ENCODE data around the gene DENND1A.
"Not testable (repeated sequence)": the region's sequence is repeated elsewhere in the genome, so short reads cannot be mapped to it uniquely, and the experiment has no call there.

DENND1A gene

GRCh38 chr9:123957731-123958130 lies 27.8 kb upstream of the DENND1A start:
- peaks cover 8% of the 10 kb centered on the region for H3K27me3 Mint-ChIP-seq (ENCODE audit: low read depth)
- no peak for DNase-seq (ENCODE audit: low spot score)
- H3K9me3 Mint-ChIP-seq: no peaks in the 10 kb centered on the region
- no peak overlapping the region for H3K4me3 Mint-ChIP-seq
- no peak overlapping the region for H3K27ac Mint-ChIP-seq
- no peaks in the 10 kb centered on the region for H3K36me3 Mint-ChIP-seq (ENCODE audit: low read depth)
- no peaks in the 10 kb centered on the region for H3K4me1 Mint-ChIP-seq (ENCODE audit: low read depth)

- Mint-ChIP-seq H3K27ac (no peak overlapping the region), H3K27me3 (ENCODE audit: low read depth) (peaks cover 8% of the 10 kb centered on the region), H3K9me3 (no peaks in the 10 kb centered on the region), H3K4me1 (ENCODE audit: low read depth) (no peaks in the 10 kb centered on the region), H3K4me3 (no peak overlapping the region), H3K36me3 (ENCODE audit: low read depth) (no peaks in the 10 kb centered on the region)
- no peak for DNase-seq (ENCODE audit: low spot score)
These were observed 27.3 kb upstream of the DENND1A start for GRCh38 chr9:123957168-123957721.

GRCh38 chr9:123955637-123956036 lies 25.7 kb upstream of the DENND1A start:
- Mint-ChIP-seq H3K27ac (no peak overlapping the region), H3K4me3 (no peak overlapping the region), H3K4me1 (ENCODE audit: low read depth) (no peaks in the 10 kb centered on the region), H3K27me3 (ENCODE audit: low read depth) (peaks cover 10% of the 10 kb centered on the region), H3K36me3 (ENCODE audit: low read depth) (no peaks in the 10 kb centered on the region), H3K9me3 (no peaks in the 10 kb centered on the region)
- no peak for DNase-seq (ENCODE audit: low spot score)

GRCh38 chr9:123954518-123955280 lies 24.8 kb upstream of the DENND1A start:
- Mint-ChIP-seq H3K27ac (no peak overlapping the region), H3K4me1 (ENCODE audit: low read depth) (no peaks in the 10 kb centered on the region), H3K9me3 (no peaks in the 10 kb centered on the region), H3K4me3 (no peak overlapping the region), H3K27me3 (ENCODE audit: low read depth) (peaks cover 8% of the 10 kb centered on the region), H3K36me3 (ENCODE audit: low read depth) (no peaks in the 10 kb centered on the region)
- DNase-seq (ENCODE audit: low spot score): no peak

- Mint-ChIP-seq H3K4me1 (ENCODE audit: low read depth) (no peaks in the 10 kb centered on the region), H3K27me3 (ENCODE audit: low read depth) (peaks cover 8% of the 10 kb centered on the region), H3K4me3 (no peak overlapping the region), H3K9me3 (no peaks in the 10 kb centered on the region), H3K27ac (no peak overlapping the region), H3K36me3 (ENCODE audit: low read depth) (no peaks in the 10 kb centered on the region)
- no peak for DNase-seq (ENCODE audit: low spot score)
These were observed 22.9 kb upstream of the DENND1A start for GRCh38 chr9:123952641-123953495.

- no peaks in the 10 kb centered on the region for H3K9me3 Mint-ChIP-seq
- peaks cover 7% of the 10 kb centered on the region for H3K27me3 Mint-ChIP-seq (ENCODE audit: low read depth)
- no peaks in the 10 kb centered on the region for H3K36me3 Mint-ChIP-seq (ENCODE audit: low read depth)
- no peak overlapping the region for H3K4me3 Mint-ChIP-seq
- DNase-seq (ENCODE audit: low spot score): no peak
- H3K4me1 Mint-ChIP-seq (ENCODE audit: low read depth): no peaks in the 10 kb centered on the region
- no peak overlapping the region for H3K27ac Mint-ChIP-seq
These were observed 18.4 kb upstream of the DENND1A start for GRCh38 chr9:123948286-123948685.

GRCh38 chr9:123947326-123947725 lies 17.4 kb upstream of the DENND1A start:
- H3K4me3 Mint-ChIP-seq: no peak overlapping the region

GRCh38 chr9:123946101-123946821 lies 16.3 kb upstream of the DENND1A start:
- no peaks in the 10 kb centered on the region for H3K9me3 Mint-ChIP-seq
- no peaks in the 10 kb centered on the region for H3K4me1 Mint-ChIP-seq (ENCODE audit: low read depth)
- no peak overlapping the region for H3K4me3 Mint-ChIP-seq
- peaks cover 7% of the 10 kb centered on the region for H3K27me3 Mint-ChIP-seq (ENCODE audit: low read depth)
- no peak for DNase-seq (ENCODE audit: low spot score)
- H3K36me3 Mint-ChIP-seq (ENCODE audit: low read depth): no peaks in the 10 kb centered on the region
- H3K27ac Mint-ChIP-seq: no peak overlapping the region

More at GRCh38 chr9:123947326-123947725, 17.4 kb upstream of the DENND1A start:
- Mint-ChIP-seq H3K27ac (no peak overlapping the region), H3K4me1 (ENCODE audit: low read depth) (no peaks in the 10 kb centered on the region), H3K9me3 (no peaks in the 10 kb centered on the region), H3K36me3 (ENCODE audit: low read depth) (no peaks in the 10 kb centered on the region), H3K27me3 (ENCODE audit: low read depth) (peaks cover 7% of the 10 kb centered on the region)
- no peak for DNase-seq (ENCODE audit: low spot score)

- Mint-ChIP-seq H3K27ac (no peak overlapping the region), H3K4me1 (ENCODE audit: low read depth) (no peaks in the 10 kb centered on the region), H3K36me3 (ENCODE audit: low read depth) (no peaks in the 10 kb centered on the region), H3K9me3 (no peaks in the 10 kb centered on the region), H3K4me3 (no peak overlapping the region), H3K27me3 (ENCODE audit: low read depth) (peaks cover 2% of the 10 kb centered on the region)
- DNase-seq (ENCODE audit: low spot score): no peak
These were observed 15.6 kb upstream of the DENND1A start for GRCh38 chr9:123945532-123945931.

GRCh38 chr9:123944464-123944863 lies 14.5 kb upstream of the DENND1A start:
- H3K36me3 Mint-ChIP-seq (ENCODE audit: low read depth); H3K9me3 Mint-ChIP-seq; H3K27ac Mint-ChIP-seq; H3K4me3 Mint-ChIP-seq; DNase-seq (ENCODE audit: low spot score); H3K27me3 Mint-ChIP-seq (ENCODE audit: low read depth); H3K4me1 Mint-ChIP-seq (ENCODE audit: low read depth): not testable (repeated sequence)

GRCh38 chr9:123943671-123944070 lies 13.7 kb upstream of the DENND1A start:
- Mint-ChIP-seq H3K36me3 (ENCODE audit: low read depth) (no peaks in the 10 kb centered on the region), H3K9me3 (no peaks in the 10 kb centered on the region), H3K4me3 (no peak overlapping the region), H3K4me1 (ENCODE audit: low read depth) (no peaks in the 10 kb centered on the region), H3K27me3 (ENCODE audit: low read depth) (peaks cover 5% of the 10 kb centered on the region), H3K27ac (no peak overlapping the region)
- no peak for DNase-seq (ENCODE audit: low spot score)

GRCh38 chr9:123942542-123942941 lies 12.6 kb upstream of the DENND1A start:
- peaks cover 5% of the 10 kb centered on the region for H3K27me3 Mint-ChIP-seq (ENCODE audit: low read depth)
- H3K9me3 Mint-ChIP-seq: no peaks in the 10 kb centered on the region
- H3K27ac Mint-ChIP-seq: no peak overlapping the region
- H3K4me1 Mint-ChIP-seq (ENCODE audit: low read depth): no peaks in the 10 kb centered on the region
- no peak overlapping the region for H3K4me3 Mint-ChIP-seq
- H3K36me3 Mint-ChIP-seq (ENCODE audit: low read depth): no peaks in the 10 kb centered on the region
- no peak for DNase-seq (ENCODE audit: low spot score)

GRCh38 chr9:123941524-123942070 lies 11.7 kb upstream of the DENND1A start:
- Mint-ChIP-seq H3K27me3 (ENCODE audit: low read depth) (peaks cover 5% of the 10 kb centered on the region), H3K27ac (no peak overlapping the region), H3K4me3 (no peak overlapping the region), H3K9me3 (no peaks in the 10 kb centered on the region), H3K36me3 (ENCODE audit: low read depth) (no peaks in the 10 kb centered on the region), H3K4me1 (ENCODE audit: low read depth) (no peaks in the 10 kb centered on the region)
- no peak for DNase-seq (ENCODE audit: low spot score)
